ENCODE data around the gene ENPP3.

Gene ENPP3

DNA sequence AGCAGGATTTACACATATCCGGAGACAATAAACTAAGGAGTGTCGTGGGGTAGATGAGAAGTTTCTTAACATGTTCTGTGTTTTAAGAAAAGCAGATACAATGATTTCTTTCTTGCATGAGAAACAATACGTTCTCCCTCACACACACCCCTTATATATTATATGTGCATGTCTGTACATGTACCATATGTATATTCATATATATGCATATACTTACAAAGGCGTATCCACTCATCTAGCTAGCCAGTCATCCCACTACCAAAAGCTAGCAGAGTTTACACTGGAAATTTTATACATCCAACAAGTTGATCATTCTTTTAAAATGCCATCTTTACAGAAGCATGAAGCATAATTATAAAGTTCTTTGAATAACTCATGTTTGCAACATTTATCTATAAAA lies 49.2 kb upstream of the ENPP3 start (continued):
- TF ChIP-seq ZNF10 (tag by site-specific recombination; IDR thresholded peaks at IDR 0.05), result no peak

DNA sequence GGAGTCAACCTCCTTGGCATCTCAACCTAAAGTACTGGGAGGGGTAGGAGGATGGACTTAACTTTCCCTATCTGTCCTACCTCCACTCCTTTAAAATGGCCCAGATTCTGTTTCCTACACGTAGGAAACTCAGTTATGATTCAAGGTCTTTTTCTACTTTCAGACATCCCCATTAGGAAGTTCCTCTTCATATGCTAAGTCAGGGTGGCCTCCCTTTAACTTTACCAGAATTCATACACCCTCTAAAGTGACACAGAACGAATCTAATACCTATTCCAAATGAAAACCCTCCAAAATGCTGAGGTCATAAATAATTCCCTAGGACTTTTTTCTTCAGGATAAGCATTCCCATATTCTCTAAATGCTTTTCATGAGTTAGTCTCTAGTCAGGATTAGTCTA lies 48.5 kb upstream of the ENPP3 start:
- TF ChIP-seq ZNF202 (tag by site-specific recombination; IDR thresholded peaks at IDR 0.05; ENCODE audit: borderline replicate concordance) (no peak), ZNF394 (tag by site-specific recombination; IDR thresholded peaks at IDR 0.05; ENCODE audit: borderline replicate concordance) (no peak)
- Histone ChIP-seq H3K4me3 (ENCODE audit: low read depth, low read length) (no peak overlapping the region), H3K36me3 (ENCODE audit: control insufficient read depth in 2 of 2, insufficient read depth in 1 of 2, low read length in 2 of 2) (peaks cover 62 to 86% of the 10 kb centered on the region in 2 experiments), H3K27ac (ENCODE audit: extremely low read depth, low read depth, low read length) (no peak overlapping the region), H3K9me3 (ENCODE audit: control insufficient read depth, insufficient read depth, low read depth, low read length) (no peaks in the 10 kb centered on the region), H3K4me1 (ENCODE audit: control insufficient read depth, insufficient read depth, low read length) (no peaks in the 10 kb centered on the region)
- ChIA-PET CTCF (interaction anchor here (1.6 kb wide), 1 partner anchor 39 kb away, joined by 4 read pairs; the partner anchor contains the start of gene MED23), POLR2A (no interaction called here)

DNA sequence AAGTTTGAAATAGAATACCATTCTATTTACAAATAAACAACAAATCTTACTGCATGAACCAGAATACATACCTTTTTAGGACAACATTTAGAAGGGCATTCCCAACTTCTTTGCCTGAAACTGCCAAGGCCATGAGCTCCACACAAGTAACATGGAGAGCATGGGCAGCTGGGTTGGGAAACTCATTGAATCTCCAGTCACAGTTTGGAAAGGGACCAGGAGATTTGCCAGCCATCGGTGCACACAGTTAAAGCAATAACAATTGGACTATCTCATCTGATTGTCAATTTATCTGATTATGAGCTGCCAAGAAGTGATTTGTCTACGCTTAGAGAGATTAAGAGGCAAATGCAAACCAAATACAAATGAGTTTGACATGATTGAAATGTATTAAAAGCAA lies 44.2 kb upstream of the ENPP3 start:
- H3K9me3 ChIP-seq (ENCODE audit: control insufficient read depth, insufficient read depth, low read depth, low read length), result no peaks in the 10 kb centered on the region
- no peaks in the 10 kb centered on the region for H3K4me1 ChIP-seq (ENCODE audit: control insufficient read depth, insufficient read depth, low read length)
- no peak overlapping the region for H3K4me3 ChIP-seq (ENCODE audit: low read depth, low read length)
- no peak overlapping the region for H3K27ac ChIP-seq (ENCODE audit: extremely low read depth, low read depth, low read length)
- ChIA-PET CTCF (interaction anchor here (2.7 kb wide), 1 partner anchor 35 kb away, joined by 21 read pairs; the partner anchor contains the start of gene MED23), POLR2A (no interaction called here)
- H3K36me3 ChIP-seq (ENCODE audit: control insufficient read depth in 2 of 2, insufficient read depth in 1 of 2, low read length in 2 of 2), result peaks cover 69 to 90% of the 10 kb centered on the region in 2 experiments
- TF ChIP-seq REPIN1 (tag by site-specific recombination; IDR thresholded peaks at IDR 0.05; ENCODE audit: low read depth) (no peak), ZBTB8A (tag by site-specific recombination; IDR thresholded peaks at IDR 0.05) (no peak), ZNF664 (tag by site-specific recombination; IDR thresholded peaks at IDR 0.05) (no peak), KLF1 (tag by site-specific recombination; IDR thresholded peaks at IDR 0.05) (no peak), ZNF394 (tag by site-specific recombination; IDR thresholded peaks at IDR 0.05; ENCODE audit: borderline replicate concordance) (no peak), ZNF184 (tag by site-specific recombination; IDR thresholded peaks at IDR 0.05) (no peak), ZNF112 (tag by site-specific recombination; IDR thresholded peaks at IDR 0.05) (no peak), ZNF510 (tag by site-specific recombination; IDR thresholded peaks at IDR 0.05; ENCODE audit: insufficient replicate concordance) (no peak), ZNF174 (tag by site-specific recombination; IDR thresholded peaks at IDR 0.05) (no peak), ZNF830 (tag by site-specific recombination; IDR thresholded peaks at IDR 0.05; ENCODE audit: low read depth) (no peak), ZNF140 (tag by site-specific recombination; IDR thresholded peaks at IDR 0.05) (no peak)
- TF ChIP-seq, protein P1, sequence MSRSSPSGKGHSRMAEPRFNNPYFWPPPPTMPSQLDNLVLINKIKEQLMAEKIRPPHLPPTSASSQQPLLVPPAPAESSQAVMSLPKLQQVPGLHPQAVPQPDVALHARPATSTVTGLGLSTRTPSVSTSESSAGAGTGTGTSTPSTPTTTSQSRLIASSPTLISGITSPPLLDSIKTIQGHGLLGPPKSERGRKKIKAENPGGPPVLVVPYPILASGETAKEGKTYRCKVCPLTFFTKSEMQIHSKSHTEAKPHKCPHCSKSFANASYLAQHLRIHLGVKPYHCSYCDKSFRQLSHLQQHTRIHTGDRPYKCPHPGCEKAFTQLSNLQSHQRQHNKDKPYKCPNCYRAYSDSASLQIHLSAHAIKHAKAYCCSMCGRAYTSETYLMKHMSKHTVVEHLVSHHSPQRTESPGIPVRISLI (tag by site-specific recombination; IDR thresholded peaks at IDR 0.05), result no peak
- TF ChIP-seq, protein P2, sequence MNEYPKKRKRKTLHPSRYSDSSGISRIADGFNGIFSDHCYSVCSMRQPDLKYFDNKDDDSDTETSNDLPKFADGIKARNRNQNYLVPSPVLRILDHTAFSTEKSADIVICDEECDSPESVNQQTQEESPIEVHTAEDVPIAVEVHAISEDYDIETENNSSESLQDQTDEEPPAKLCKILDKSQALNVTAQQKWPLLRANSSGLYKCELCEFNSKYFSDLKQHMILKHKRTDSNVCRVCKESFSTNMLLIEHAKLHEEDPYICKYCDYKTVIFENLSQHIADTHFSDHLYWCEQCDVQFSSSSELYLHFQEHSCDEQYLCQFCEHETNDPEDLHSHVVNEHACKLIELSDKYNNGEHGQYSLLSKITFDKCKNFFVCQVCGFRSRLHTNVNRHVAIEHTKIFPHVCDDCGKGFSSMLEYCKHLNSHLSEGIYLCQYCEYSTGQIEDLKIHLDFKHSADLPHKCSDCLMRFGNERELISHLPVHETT (tag by site-specific recombination; IDR thresholded peaks at IDR 0.05), result no peak
- TF ChIP-seq, protein P3, sequence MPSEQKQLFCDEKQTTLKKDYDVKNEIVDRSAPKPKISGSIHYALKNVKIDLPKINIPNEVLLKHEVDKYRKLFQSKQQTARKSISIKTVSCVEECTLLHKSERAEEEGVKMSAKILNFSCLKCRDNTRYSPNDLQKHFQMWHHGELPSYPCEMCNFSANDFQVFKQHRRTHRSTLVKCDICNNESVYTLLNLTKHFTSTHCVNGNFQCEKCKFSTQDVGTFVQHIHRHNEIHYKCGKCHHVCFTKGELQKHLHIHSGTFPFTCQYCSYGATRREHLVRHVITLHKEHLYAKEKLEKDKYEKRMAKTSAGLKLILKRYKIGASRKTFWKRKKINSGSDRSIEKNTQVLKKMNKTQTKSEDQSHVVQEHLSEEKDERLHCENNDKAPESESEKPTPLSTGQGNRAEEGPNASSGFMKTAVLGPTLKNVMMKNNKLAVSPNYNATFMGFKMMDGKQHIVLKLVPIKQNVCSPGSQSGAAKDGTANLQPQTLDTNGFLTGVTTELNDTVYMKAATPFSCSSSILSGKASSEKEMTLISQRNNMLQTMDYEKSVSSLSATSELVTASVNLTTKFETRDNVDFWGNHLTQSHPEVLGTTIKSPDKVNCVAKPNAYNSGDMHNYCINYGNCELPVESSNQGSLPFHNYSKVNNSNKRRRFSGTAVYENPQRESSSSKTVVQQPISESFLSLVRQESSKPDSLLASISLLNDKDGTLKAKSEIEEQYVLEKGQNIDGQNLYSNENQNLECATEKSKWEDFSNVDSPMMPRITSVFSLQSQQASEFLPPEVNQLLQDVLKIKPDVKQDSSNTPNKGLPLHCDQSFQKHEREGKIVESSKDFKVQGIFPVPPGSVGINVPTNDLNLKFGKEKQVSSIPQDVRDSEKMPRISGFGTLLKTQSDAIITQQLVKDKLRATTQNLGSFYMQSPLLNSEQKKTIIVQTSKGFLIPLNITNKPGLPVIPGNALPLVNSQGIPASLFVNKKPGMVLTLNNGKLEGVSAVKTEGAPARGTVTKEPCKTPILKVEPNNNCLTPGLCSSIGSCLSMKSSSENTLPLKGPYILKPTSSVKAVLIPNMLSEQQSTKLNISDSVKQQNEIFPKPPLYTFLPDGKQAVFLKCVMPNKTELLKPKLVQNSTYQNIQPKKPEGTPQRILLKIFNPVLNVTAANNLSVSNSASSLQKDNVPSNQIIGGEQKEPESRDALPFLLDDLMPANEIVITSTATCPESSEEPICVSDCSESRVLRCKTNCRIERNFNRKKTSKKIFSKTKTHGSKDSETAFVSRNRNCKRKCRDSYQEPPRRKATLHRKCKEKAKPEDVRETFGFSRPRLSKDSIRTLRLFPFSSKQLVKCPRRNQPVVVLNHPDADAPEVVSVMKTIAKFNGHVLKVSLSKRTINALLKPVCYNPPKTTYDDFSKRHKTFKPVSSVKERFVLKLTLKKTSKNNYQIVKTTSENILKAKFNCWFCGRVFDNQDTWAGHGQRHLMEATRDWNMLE (tag by site-specific recombination; conservative IDR thresholded peaks at IDR 0.05; ENCODE audit: low read depth), result no peak
- TF ChIP-seq, protein P4, sequence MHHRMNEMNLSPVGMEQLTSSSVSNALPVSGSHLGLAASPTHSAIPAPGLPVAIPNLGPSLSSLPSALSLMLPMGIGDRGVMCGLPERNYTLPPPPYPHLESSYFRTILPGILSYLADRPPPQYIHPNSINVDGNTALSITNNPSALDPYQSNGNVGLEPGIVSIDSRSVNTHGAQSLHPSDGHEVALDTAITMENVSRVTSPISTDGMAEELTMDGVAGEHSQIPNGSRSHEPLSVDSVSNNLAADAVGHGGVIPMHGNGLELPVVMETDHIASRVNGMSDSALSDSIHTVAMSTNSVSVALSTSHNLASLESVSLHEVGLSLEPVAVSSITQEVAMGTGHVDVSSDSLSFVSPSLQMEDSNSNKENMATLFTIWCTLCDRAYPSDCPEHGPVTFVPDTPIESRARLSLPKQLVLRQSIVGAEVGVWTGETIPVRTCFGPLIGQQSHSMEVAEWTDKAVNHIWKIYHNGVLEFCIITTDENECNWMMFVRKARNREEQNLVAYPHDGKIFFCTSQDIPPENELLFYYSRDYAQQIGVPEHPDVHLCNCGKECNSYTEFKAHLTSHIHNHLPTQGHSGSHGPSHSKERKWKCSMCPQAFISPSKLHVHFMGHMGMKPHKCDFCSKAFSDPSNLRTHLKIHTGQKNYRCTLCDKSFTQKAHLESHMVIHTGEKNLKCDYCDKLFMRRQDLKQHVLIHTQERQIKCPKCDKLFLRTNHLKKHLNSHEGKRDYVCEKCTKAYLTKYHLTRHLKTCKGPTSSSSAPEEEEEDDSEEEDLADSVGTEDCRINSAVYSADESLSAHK (tag by site-specific recombination; IDR thresholded peaks at IDR 0.05), result no peak
